ENCODE data around the gene SPATA24. TPM values are rescaled to one million over a fixed set of nuclear protein-coding genes. Genes with fewer than 3 reads are reported as not detected.
A peak's percentile ranks its signal among the peaks of the same experiment; 100 is the strongest.

The SPATA24 gene
- total RNA-seq, 1 donor from 2014 or later, result not detected

GRCh38 chr5:139396691-139397090, 7.2 kb downstream of the SPATA24 start:
- DNase-seq (ENCODE audit: low spot score in 2 of 2), result no peak
- no peaks in the 10 kb centered on the region for H3K9me3 ChIP-seq
- intact Hi-C loops (cut with DNase I), result no loop called here
- TF ChIP-seq CTCF (IDR thresholded peaks at IDR 0.05), result no peak
- peaks cover 0 to 26% of the 10 kb centered on the region in 2 donors for H3K4me1 ChIP-seq
- no peak overlapping the region for H3K27ac ChIP-seq
- H3K4me3 ChIP-seq, result no peak overlapping the region
- H3K27me3 ChIP-seq, result no peaks in the 10 kb centered on the region
- no peaks in the 10 kb centered on the region for H3K36me3 ChIP-seq

GRCh38 chr5:139395844-139396640, 7.8 kb downstream of the SPATA24 start:
- intact Hi-C loops (cut with DNase I), result no loop called here
- Histone ChIP-seq H3K4me3 (no peak overlapping the region), H3K27me3 (no peaks in the 10 kb centered on the region), H3K9me3 (no peaks in the 10 kb centered on the region), H3K36me3 (no peaks in the 10 kb centered on the region), H3K4me1 (peaks cover 0 to 26% of the 10 kb centered on the region in 2 donors), H3K27ac (no peak overlapping the region)
- DNase-seq (ENCODE audit: low spot score in 2 of 2), result no peak
- no peak for TF ChIP-seq CTCF (IDR thresholded peaks at IDR 0.05)

- Histone ChIP-seq H3K27ac (peak within 1 kb of the TSS in 1 of 2 donors; percentile 9), H3K27me3 (no peaks in the 10 kb centered on the region), H3K9me3 (no peaks in the 10 kb centered on the region), H3K36me3 (no peaks in the 10 kb centered on the region), H3K4me1 (peaks cover 0 to 26% of the 10 kb centered on the region in 2 donors), H3K4me3 (peak within 1 kb of the TSS; percentile 59 to 65)
- TF ChIP-seq CTCF (IDR thresholded peaks at IDR 0.05), result no peak
- no peak for DNase-seq (ENCODE audit: low spot score in 2 of 2)
- intact Hi-C loops (cut with DNase I), result loop anchor here (1.0 kb wide), 1 partner anchor 22 kb away; no protein-coding TSS in a partner anchor
These were observed 9.0 kb downstream of the SPATA24 start, which contains the start of gene PROB1 for GRCh38 chr5:139394654-139395566. Gene PROB1, minus strand, starts transcription at chr5:139395104. Its CDS starts 23 bp downstream, at chr5:139395081.

GRCh38 chr5:139394123-139394653, 9.7 kb downstream of the SPATA24 start:
- Histone ChIP-seq H3K9me3 (no peaks in the 10 kb centered on the region), H3K4me3 (peak overlapping the region; percentile 59 to 65), H3K4me1 (peaks cover 0 to 26% of the 10 kb centered on the region in 2 donors), H3K36me3 (no peaks in the 10 kb centered on the region), H3K27me3 (no peaks in the 10 kb centered on the region), H3K27ac (peak overlapping the region in 1 of 2 donors; percentile 9)
- intact Hi-C loops (cut with DNase I), result loop anchor here (1.0 kb wide), 1 partner anchor 23 kb away; no protein-coding TSS in a partner anchor
- peak in 2 of 3 experiments; percentile 20 to 50 for TF ChIP-seq CTCF (IDR thresholded peaks at IDR 0.05)
- DNase-seq (ENCODE audit: low spot score in 2 of 2), result peak in 1 of 2 donors; percentile 74

GRCh38 chr5:139393497-139394122, 10.3 kb downstream of the SPATA24 start:
- DNase-seq (ENCODE audit: low spot score in 2 of 2), result no peak
- TF ChIP-seq CTCF (IDR thresholded peaks at IDR 0.05), result no peak
- Histone ChIP-seq H3K4me1 (peaks cover 0 to 26% of the 10 kb centered on the region in 2 donors), H3K36me3 (no peaks in the 10 kb centered on the region), H3K27ac (no peak overlapping the region), H3K4me3 (peak overlapping the region; percentile 59 to 65), H3K27me3 (no peaks in the 10 kb centered on the region), H3K9me3 (no peaks in the 10 kb centered on the region)
- intact Hi-C loops (cut with DNase I), result loop anchor here (1.0 kb wide), 1 partner anchor 24 kb away; no protein-coding TSS in a partner anchor

Measured in ascending aorta (tissue), 2 donors.